Mesenchymal stem cell (in vitro differentiated cells and primary cell): ENCODE data around the gene VARS2.

Experiments
- DNase-seq: peaks from one replicate; pipeline ENCODE4 v3.0.0-alpha.2; 2013
- H2AFZ ChIP-seq: one replicate; pipeline ENCODE4 v1.6.1; 2013; ENCODE audit warnings: low read depth, mild to moderate bottlenecking, control low read depth, inconsistent platforms, low read length, moderate library complexity
- H2AK5ac ChIP-seq: 2 replicates; pipeline ENCODE4 v1.6.1; 2013; ENCODE audit warnings: low read length, moderate library complexity, mild to moderate bottlenecking, inconsistent platforms; ENCODE audit not compliant: severe bottlenecking
- H2BK120ac ChIP-seq: one replicate; pipeline ENCODE4 v1.6.1; 2013; ENCODE audit warnings: low read depth, mild to moderate bottlenecking, inconsistent platforms, low read length, moderate library complexity
- H2BK12ac ChIP-seq, 2 experiments: one replicate each; pipeline ENCODE4 v1.6.1; 2013; ENCODE audit warnings: inconsistent platforms in 2 of 2, low read length in 2 of 2, mild to moderate bottlenecking in 2 of 2, moderate library complexity in 2 of 2, control low read depth in 1 of 2
- H2BK15ac ChIP-seq: one replicate; pipeline ENCODE4 v1.6.1; 2013; ENCODE audit warnings: mild to moderate bottlenecking, low read depth, inconsistent platforms; ENCODE audit not compliant: poor library complexity, severe bottlenecking
- H2BK5ac ChIP-seq: 2 replicates; pipeline ENCODE4 v1.6.1; 2013; ENCODE audit warnings: low read depth, mild to moderate bottlenecking, low read length, control low read depth, inconsistent platforms; ENCODE audit not compliant: poor library complexity, severe bottlenecking
- H3K14ac ChIP-seq, 2 experiments: one replicate each; pipeline ENCODE4 v1.6.1; 2013; ENCODE audit warnings: inconsistent platforms in 2 of 2, low read length in 2 of 2, control low read depth in 1 of 2, mild to moderate bottlenecking in 1 of 2, moderate library complexity in 1 of 2
- H3K18ac ChIP-seq, 2 experiments: one replicate each; pipeline ENCODE4 v1.6.1; 2013; ENCODE audit warnings: inconsistent platforms in 2 of 2, low read length in 2 of 2, control low read depth in 1 of 2, low read depth in 1 of 2, mild to moderate bottlenecking in 1 of 2
- H3K23ac ChIP-seq, 2 experiments: one replicate each; pipeline ENCODE4 v1.6.1; 2013; ENCODE audit warnings: inconsistent platforms in 2 of 2, low read length in 2 of 2, mild to moderate bottlenecking in 2 of 2, moderate library complexity in 2 of 2, control low read depth in 1 of 2
- H3K27ac ChIP-seq: 2 replicates; pipeline ENCODE4 v1.5.1; 2013; ENCODE audit warnings: mild to moderate bottlenecking, moderate library complexity, low read length, control low read depth, inconsistent platforms; ENCODE audit not compliant: poor library complexity, severe bottlenecking
- H3K27me3 ChIP-seq, 2 experiments: 2 replicates each; pipeline versions ENCODE4 v1.6.1 to v1.7.0; 2013; ENCODE audit warnings: low read length in 2 of 2, mild to moderate bottlenecking in 2 of 2, moderate library complexity in 2 of 2, control low read depth in 1 of 2, inconsistent platforms in 1 of 2; ENCODE audit not compliant: control insufficient read depth in 1 of 2, insufficient read depth in 1 of 2
- H3K36me3 ChIP-seq, 2 experiments: 2 replicates each; pipeline versions ENCODE4 v1.6.1 to v1.7.0; 2013; ENCODE audit warnings: low read length in 2 of 2, control low read depth in 1 of 2, inconsistent platforms in 1 of 2, low read depth in 1 of 2, mild to moderate bottlenecking in 1 of 2; ENCODE audit not compliant: insufficient read depth in 2 of 2, control insufficient read depth in 1 of 2
- H3K4ac ChIP-seq, 2 experiments: one replicate each; pipeline ENCODE4 v1.6.1; 2013; ENCODE audit warnings: inconsistent platforms in 2 of 2, low read length in 2 of 2, mild to moderate bottlenecking in 2 of 2, moderate library complexity in 2 of 2, control low read depth in 1 of 2, low read depth in 1 of 2
- H3K4me1 ChIP-seq: 2 replicates; pipeline ENCODE4 v1.6.1; 2013; ENCODE audit warnings: low read depth, low read length, control low read depth; ENCODE audit not compliant: control insufficient read depth, insufficient read depth
- H3K4me2 ChIP-seq: 2 replicates; pipeline ENCODE4 v1.6.1; 2013; ENCODE audit warnings: low read length, mild to moderate bottlenecking, inconsistent platforms; ENCODE audit not compliant: poor library complexity, severe bottlenecking
- H3K4me3 ChIP-seq, 2 experiments: 2 replicates each; pipeline versions ENCODE4 v1.5.1 to v1.7.0; 2013; ENCODE audit warnings: low read length in 2 of 2, mild to moderate bottlenecking in 2 of 2, control low read depth in 1 of 2, low read depth in 1 of 2; ENCODE audit not compliant: insufficient read depth in 1 of 2
- H3K79me1 ChIP-seq: replicated peaks from 2 replicates; pipeline ENCODE4 v1.6.1; 2013; ENCODE audit warnings: mild to moderate bottlenecking, control low read depth, low read length, inconsistent platforms; ENCODE audit not compliant: poor library complexity, severe bottlenecking
- H3K9ac ChIP-seq: 2 replicates; pipeline ENCODE4 v1.7.0; 2013; ENCODE audit warnings: mild to moderate bottlenecking, low read length, moderate library complexity
- H3K9me3 ChIP-seq: 2 replicates; pipeline ENCODE4 v1.7.0; 2013; ENCODE audit warnings: mild to moderate bottlenecking, low read length; ENCODE audit not compliant: control insufficient read depth
- H4K8ac ChIP-seq: one replicate; pipeline ENCODE4 v1.6.1; 2013; ENCODE audit warnings: inconsistent platforms, mild to moderate bottlenecking, low read length, moderate library complexity
- H4K91ac ChIP-seq: one replicate; pipeline ENCODE4 v1.6.1; 2013; ENCODE audit warnings: mild to moderate bottlenecking, low read length, inconsistent platforms
- WGBS: methylation state at CpG from one replicate; pipeline ENCODE4 v1.1.7; 2013; ENCODE audit warnings: mixed read lengths; 5-methylcytosine and 5-hydroxymethylcytosine counted together

The VARS2 gene

DNA sequence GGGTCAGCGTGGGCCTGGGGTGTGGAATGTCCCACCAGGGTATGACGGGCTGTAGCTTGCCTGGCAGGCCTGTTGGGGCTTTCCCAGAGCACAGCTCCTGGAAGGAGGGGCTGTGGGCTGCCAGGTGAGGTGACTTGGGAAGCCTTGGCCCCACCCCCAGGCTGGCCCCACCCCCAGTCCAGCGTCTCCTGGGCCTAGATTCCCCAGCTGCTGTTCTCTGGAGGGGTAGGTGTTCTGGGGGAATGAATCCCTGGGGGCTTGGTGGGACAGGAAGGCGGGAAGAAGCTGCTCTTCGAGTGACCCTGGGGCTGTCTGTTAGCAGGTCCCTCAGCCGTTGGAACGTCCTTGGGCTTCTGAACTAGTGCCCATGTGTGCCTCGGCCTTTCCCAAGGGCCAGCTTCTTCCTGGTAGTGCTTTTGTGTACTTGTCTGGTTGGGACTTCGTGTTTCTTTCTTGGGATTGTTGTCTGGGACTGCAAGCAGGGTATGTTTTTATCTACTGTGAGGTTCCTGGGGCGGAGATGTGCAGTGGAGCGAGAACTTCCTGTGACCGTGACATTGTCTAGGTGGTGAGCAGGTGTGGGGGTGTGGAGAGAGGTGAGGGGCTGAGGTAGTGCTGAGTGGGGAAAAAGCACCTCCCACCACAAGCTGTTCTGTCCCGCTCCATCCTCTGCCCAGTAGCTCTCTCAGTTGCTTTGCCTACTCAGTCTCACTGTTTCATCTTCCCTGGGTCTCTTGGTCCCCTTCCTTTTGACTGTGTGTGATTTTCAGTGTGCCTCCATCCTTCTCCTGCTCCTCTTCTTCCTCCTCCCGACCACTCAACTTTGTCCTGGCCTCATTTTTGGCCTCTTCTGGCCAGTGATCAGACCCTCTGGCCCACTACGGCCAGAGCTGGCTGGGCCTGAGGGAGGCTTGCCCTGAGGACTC is 31.0 kb upstream of the VARS2 start:
- H3K36me3 ChIP-seq = no peaks in the 10 kb centered on the region
- no peak overlapping the region for H3K9ac ChIP-seq
- H2BK120ac ChIP-seq = peak overlapping the region; percentile 86
- H3K18ac ChIP-seq = peak overlapping the region; percentile 78 to 84
- H4K8ac ChIP-seq = peak overlapping the region; percentile 47
- peak overlapping the region in 1 of 2 experiments; percentile 20 for H3K14ac ChIP-seq
- no peak overlapping the region for H3K23ac ChIP-seq
- peak overlapping the region; percentile 84 for H2AK5ac ChIP-seq
- 55% methylated on average over 13 of the region's 15 CpGs for WGBS
- peak overlapping the region; percentile 69 for H3K4me2 ChIP-seq
- peak overlapping the region; percentile 75 to 82 for H3K4ac ChIP-seq
- DNase-seq = no peak
- H3K9me3 ChIP-seq = no peaks in the 10 kb centered on the region
- H3K27me3 ChIP-seq = no peaks in the 10 kb centered on the region
- H2BK5ac ChIP-seq = peak overlapping the region; percentile 59
- no peak overlapping the region for H3K4me3 ChIP-seq
- H2BK12ac ChIP-seq = peak overlapping the region; percentile 91 to 96
- peak overlapping the region; percentile 82 for H2BK15ac ChIP-seq
- H3K27ac ChIP-seq = peak overlapping the region; percentile 72
- peak overlapping the region; percentile 85 for H4K91ac ChIP-seq
- H3K4me1 ChIP-seq = peaks cover 51% of the 10 kb centered on the region
- peaks cover 1% of the 10 kb centered on the region for H3K79me1 ChIP-seq
- no peak overlapping the region for H2AFZ ChIP-seq

DNA sequence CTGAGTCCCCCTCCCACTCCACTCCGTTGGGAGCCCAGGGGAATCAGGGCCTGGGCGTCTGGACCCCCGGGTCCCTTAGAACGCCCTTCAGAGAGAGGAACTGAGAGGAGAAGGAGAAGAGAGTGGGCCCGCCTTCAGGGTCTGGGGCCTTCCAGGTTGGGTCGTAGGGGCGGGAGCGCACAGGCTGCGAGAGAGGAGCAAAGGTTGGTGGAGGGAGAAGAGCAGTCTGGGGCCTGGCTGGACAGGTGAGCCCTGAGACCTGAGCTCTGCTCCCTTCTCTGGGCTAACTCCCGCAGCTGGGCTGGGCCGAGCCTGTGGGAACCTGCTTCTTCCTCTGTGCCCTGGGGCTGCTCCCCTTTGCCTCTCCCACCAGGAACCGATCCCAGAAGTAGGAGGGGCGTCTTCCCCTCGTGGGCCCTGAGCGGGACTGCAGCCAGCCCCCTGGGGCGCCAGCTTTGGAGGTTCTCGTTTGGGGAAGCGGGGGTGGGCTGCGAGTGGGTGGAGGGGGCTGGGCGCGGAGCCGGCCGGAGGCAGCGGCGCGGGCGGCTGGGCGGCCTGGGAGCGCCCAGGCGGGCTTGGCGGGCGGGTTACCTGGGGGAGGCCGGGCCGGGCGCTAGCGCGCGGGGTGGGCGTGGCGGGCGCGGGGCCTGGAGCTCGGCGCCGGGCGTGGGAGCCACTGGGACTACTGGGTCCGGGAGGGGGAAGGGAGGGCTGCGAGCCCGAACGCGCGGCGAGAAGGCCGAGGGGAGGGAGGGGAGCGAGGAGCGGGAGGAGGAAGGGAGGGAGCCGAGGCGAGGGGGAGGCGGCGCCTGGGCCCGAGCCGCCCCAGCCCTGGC is 30.1 kb upstream of the VARS2 start, which contains the start of gene DDR1:
Gene DDR1, plus strand, starts transcription at position 835 of the 836 bp plus-strand sequence. CDS start 4,211 bp downstream, outside the sequence.
- H3K23ac ChIP-seq = peak within 1 kb of the TSS in 1 of 2 experiments; percentile 85
- H2BK12ac ChIP-seq = peak within 1 kb of the TSS; percentile 91
- H3K4ac ChIP-seq = peak within 1 kb of the TSS; percentile 9 to 73
- H2AK5ac ChIP-seq = peak within 1 kb of the TSS; percentile 55
- peak; percentile 52 for DNase-seq
- peaks cover 4% of the 10 kb centered on the region for H3K79me1 ChIP-seq
- H3K36me3 ChIP-seq = peaks cover 0 to 4% of the 10 kb centered on the region in 2 experiments
- peak within 1 kb of the TSS; percentile 97 for H3K4me2 ChIP-seq
- H3K4me3 ChIP-seq = peak within 1 kb of the TSS; percentile 70 to 87
- H3K27ac ChIP-seq = peak within 1 kb of the TSS; percentile 92
- H3K18ac ChIP-seq = peak within 1 kb of the TSS; percentile 78 to 84
- peak within 1 kb of the TSS; percentile 69 for H3K9ac ChIP-seq
- H3K27me3 ChIP-seq = no peaks in the 10 kb centered on the region
- no peaks in the 10 kb centered on the region for H3K9me3 ChIP-seq
- H2BK120ac ChIP-seq = peak within 1 kb of the TSS; percentile 86
- H2AFZ ChIP-seq = no peak within 1 kb of the TSS
- peak within 1 kb of the TSS; percentile 98 for H2BK15ac ChIP-seq
- H2BK5ac ChIP-seq = peak within 1 kb of the TSS; percentile 59
- peaks cover 57% of the 10 kb centered on the region for H3K4me1 ChIP-seq
- H4K8ac ChIP-seq = peak within 1 kb of the TSS; percentile 92
- H4K91ac ChIP-seq = peak within 1 kb of the TSS; percentile 83
- peak within 1 kb of the TSS in 1 of 2 experiments; percentile 92 for H3K14ac ChIP-seq
- 28% methylated on average over 27 of the region's 62 CpGs for WGBS

- peak overlapping the region; percentile 84 for H2BK15ac ChIP-seq
- peaks cover 8% of the 10 kb centered on the region for H3K79me1 ChIP-seq
- H4K91ac ChIP-seq = peak overlapping the region; percentile 19
- peak overlapping the region; percentile 69 for H3K9ac ChIP-seq
- H3K36me3 ChIP-seq = peaks cover under 1 to 13% of the 10 kb centered on the region in 2 experiments
- WGBS = 11% methylated on average over 32 of the region's 59 CpGs
- H3K9me3 ChIP-seq = no peaks in the 10 kb centered on the region
- peak overlapping the region; percentile 70 to 87 for H3K4me3 ChIP-seq
- peak overlapping the region in 1 of 2 experiments; percentile 92 for H3K14ac ChIP-seq
- peak overlapping the region; percentile 47 to 84 for H3K18ac ChIP-seq
- peak overlapping the region in 1 of 2 experiments; percentile 73 for H3K4ac ChIP-seq
- H2BK5ac ChIP-seq = no peak overlapping the region
- H2BK12ac ChIP-seq = peak overlapping the region in 1 of 2 experiments; percentile 91
- no peak overlapping the region for H2AFZ ChIP-seq
- H2AK5ac ChIP-seq = peak overlapping the region; percentile 47
- peak overlapping the region; percentile 92 for H3K27ac ChIP-seq
- H3K4me2 ChIP-seq = peak overlapping the region; percentile 97
- H3K23ac ChIP-seq = peak overlapping the region in 1 of 2 experiments; percentile 85
- peak overlapping the region; percentile 86 for H2BK120ac ChIP-seq
- DNase-seq = peak; percentile 36
- no peaks in the 10 kb centered on the region for H3K27me3 ChIP-seq
- no peak overlapping the region for H4K8ac ChIP-seq
- peaks cover 60% of the 10 kb centered on the region for H3K4me1 ChIP-seq
These were observed 29.2 kb upstream of the VARS2 start for GRCh38 chr6:30884521-30885480.
